Breast epithelium (tissue), 4 donors: ENCODE data around the gene GPR176. TPM values are rescaled to one million over a fixed set of nuclear protein-coding genes. Genes with fewer than 3 reads are reported as not detected.

Source experiments
- DNase-seq, 2 donors: peaks; one replicate each; pipeline ENCODE4 v3.0.0-alpha.2; 2019; ENCODE audit warnings: low spot score in 2 of 2
- H3K27ac ChIP-seq, 2 donors: fragments of 200-600 bp; sonication (generic) in 1 of 2; one replicate each; pipeline ENCODE4 v1.5.1; 2016 to 2019; ENCODE audit warnings: mild to moderate bottlenecking in 1 of 2
- H3K27me3 ChIP-seq, 2 donors: fragments of 200-600 bp; sonication (generic) in 1 of 2; one replicate each; pipeline versions ENCODE4 v1.5.1 to v1.6.0; 2017 to 2019; ENCODE audit warnings: control low read depth in 1 of 2, mild to moderate bottlenecking in 1 of 2
- H3K36me3 ChIP-seq: fragments of 200-600 bp; one replicate; pipeline ENCODE4 v1.5.1; 2019
- H3K4me1 ChIP-seq, 2 donors: fragments of 200-600 bp; sonication (generic); one replicate each; pipeline ENCODE4 v1.5.1; 2016 to 2019; ENCODE audit warnings: control low read depth in 1 of 2
- H3K4me3 ChIP-seq, 3 donors: fragments of 200-600 bp; sonication (generic); 1 replicate in 2 of 3; 2 replicates in 1 of 3; pipeline ENCODE4 v1.5.1; 2016 to 2019; ENCODE audit warnings: mild to moderate bottlenecking in 3 of 3, moderate library complexity in 2 of 3
- H3K9me3 ChIP-seq, 2 donors: fragments of 200-600 bp; sonication (generic) in 1 of 2; one replicate each; pipeline ENCODE4 v1.5.1; 2016 to 2019; ENCODE audit warnings: control low read depth in 1 of 2
- POLR2A ChIP-seq: fragments of 450-650 bp; IDR thresholded peaks from one replicate; pipeline ENCODE4 v1.6.1; 2016; ENCODE audit warnings: antibody characterized with exemption, mild to moderate bottlenecking, moderate library complexity
- POLR2AphosphoS5 ChIP-seq, 3 donors: sonication (generic); formaldehyde crosslinking; IDR thresholded peaks; one replicate each; pipeline ENCODE4 v1.6.1; 2017; ENCODE audit warnings: antibody characterized with exemption in 3 of 3
- intact Hi-C: fragments of 100-400 bp; cut with DNase I; formaldehyde crosslinking; loops from one replicate; pipeline ENCODE4 v1.15.1; 2023; ENCODE audit warnings: low total_unique reads
- total RNA-seq, 3 donors: library from RNA; depleted of rRNA; stranded (reverse); fragments of >200 nt; gene quantifications; one replicate each; pipeline ENCODE4 v1.1.0, GENCODE V29; 2016
- TF ChIP-seq, protein P1 (sequence below), 3 donors: fragments of 450-650 bp; IDR thresholded peaks; one replicate each; pipeline ENCODE4 v1.5.1; 2016 to 2017; ENCODE audit warnings: antibody characterized with exemption in 3 of 3, mild to moderate bottlenecking in 3 of 3, moderate library complexity in 3 of 3

The GPR176 gene
- total RNA-seq, 3 donors from 2014 or later: 4.4 to 12.1 (median 9.4) TPM

DNA sequence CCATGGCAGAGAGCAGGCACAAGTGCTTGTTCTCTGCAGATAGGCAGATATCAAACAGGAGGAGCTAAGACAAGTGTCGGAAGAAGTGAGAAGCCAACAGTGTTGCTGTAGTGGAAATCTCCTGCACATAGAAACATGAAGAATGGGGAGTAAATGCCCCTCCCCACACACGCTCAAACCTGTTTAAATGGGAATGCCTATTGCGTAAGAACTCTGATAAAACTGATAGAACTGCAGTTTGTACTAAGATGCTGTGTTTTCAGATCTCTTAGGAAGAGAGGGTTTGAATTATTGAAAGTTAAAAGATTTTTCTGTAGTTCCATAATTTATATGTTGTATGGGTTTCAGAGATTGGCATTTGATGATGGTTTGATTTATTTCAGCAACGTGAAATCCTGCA is 33.5 kb upstream of the GPR176 start:
- Histone ChIP-seq H3K36me3 (no peaks in the 10 kb centered on the region), H3K4me1 (no peaks in the 10 kb centered on the region), H3K27me3 (no peaks in the 10 kb centered on the region), H3K4me3 (no peak overlapping the region), H3K9me3 (no peaks in the 10 kb centered on the region), H3K27ac (no peak overlapping the region)
- no peak for DNase-seq
- intact Hi-C loops: no loop called here
- TF ChIP-seq, protein P1, sequence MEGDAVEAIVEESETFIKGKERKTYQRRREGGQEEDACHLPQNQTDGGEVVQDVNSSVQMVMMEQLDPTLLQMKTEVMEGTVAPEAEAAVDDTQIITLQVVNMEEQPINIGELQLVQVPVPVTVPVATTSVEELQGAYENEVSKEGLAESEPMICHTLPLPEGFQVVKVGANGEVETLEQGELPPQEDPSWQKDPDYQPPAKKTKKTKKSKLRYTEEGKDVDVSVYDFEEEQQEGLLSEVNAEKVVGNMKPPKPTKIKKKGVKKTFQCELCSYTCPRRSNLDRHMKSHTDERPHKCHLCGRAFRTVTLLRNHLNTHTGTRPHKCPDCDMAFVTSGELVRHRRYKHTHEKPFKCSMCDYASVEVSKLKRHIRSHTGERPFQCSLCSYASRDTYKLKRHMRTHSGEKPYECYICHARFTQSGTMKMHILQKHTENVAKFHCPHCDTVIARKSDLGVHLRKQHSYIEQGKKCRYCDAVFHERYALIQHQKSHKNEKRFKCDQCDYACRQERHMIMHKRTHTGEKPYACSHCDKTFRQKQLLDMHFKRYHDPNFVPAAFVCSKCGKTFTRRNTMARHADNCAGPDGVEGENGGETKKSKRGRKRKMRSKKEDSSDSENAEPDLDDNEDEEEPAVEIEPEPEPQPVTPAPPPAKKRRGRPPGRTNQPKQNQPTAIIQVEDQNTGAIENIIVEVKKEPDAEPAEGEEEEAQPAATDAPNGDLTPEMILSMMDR (IDR thresholded peaks at IDR 0.05): no peak
- TF ChIP-seq POLR2A (no peak), POLR2AphosphoS5 (IDR thresholded peaks at IDR 0.05) (no peak)

DNA sequence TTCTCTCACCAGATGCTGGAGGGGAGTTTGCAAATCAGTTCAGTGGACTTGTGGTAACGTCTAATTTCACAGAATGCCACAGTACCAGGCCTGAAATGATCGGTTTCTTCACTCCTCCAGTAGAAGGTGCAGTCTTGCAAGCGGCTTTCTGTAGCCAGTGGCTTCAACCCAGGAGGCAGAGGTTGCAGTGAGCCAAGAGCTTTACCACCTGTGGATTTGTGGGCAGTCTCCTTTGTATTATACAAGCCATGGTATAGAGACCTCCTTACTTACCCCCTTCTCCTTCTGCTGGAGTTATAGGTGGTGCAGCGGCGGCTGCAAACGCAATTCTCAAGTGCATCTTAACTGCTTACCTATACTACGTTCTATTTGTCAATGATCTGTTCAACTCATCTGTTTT is 31.5 kb upstream of the GPR176 start:
- no peak for TF ChIP-seq POLR2AphosphoS5 (IDR thresholded peaks at IDR 0.05)
- TF ChIP-seq POLR2A: no peak
- TF ChIP-seq, protein P1 (IDR thresholded peaks at IDR 0.05): no peak
- no peaks in the 10 kb centered on the region for H3K27me3 ChIP-seq
- intact Hi-C loops: no loop called here
- H3K9me3 ChIP-seq: no peaks in the 10 kb centered on the region
- H3K27ac ChIP-seq: no peak overlapping the region
- peaks cover 4% of the 10 kb centered on the region for H3K36me3 ChIP-seq
- no peaks in the 10 kb centered on the region for H3K4me1 ChIP-seq
- no peak overlapping the region for H3K4me3 ChIP-seq
- no peak for DNase-seq

DNA sequence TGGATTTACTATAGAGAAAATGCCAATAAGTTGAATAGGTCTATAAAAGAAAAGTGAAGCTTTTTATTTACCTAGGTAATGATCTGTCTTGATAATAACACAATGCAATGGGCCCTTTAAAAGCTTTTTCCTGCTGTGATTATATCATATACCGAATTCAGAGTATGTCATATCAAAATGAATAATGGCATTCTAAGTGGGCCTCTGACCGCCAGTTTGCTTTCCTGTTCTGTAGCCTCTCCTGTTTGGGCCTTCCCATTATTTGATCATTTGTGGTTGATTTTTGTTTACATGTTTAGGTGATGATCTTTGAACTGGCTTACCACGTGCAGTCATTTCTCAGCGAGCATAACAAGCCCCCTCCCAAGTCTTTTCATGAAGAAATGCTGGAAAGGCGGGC is 28.8 kb upstream of the GPR176 start:
- Histone ChIP-seq H3K27ac (no peak overlapping the region), H3K4me3 (no peak overlapping the region), H3K4me1 (no peaks in the 10 kb centered on the region), H3K27me3 (no peaks in the 10 kb centered on the region), H3K9me3 (no peaks in the 10 kb centered on the region), H3K36me3 (peaks cover 4% of the 10 kb centered on the region)
- no peak for TF ChIP-seq POLR2AphosphoS5 (IDR thresholded peaks at IDR 0.05)
- TF ChIP-seq POLR2A: no peak
- TF ChIP-seq, protein P1 (IDR thresholded peaks at IDR 0.05): no peak
- intact Hi-C loops: no loop called here
- no peak for DNase-seq

DNA sequence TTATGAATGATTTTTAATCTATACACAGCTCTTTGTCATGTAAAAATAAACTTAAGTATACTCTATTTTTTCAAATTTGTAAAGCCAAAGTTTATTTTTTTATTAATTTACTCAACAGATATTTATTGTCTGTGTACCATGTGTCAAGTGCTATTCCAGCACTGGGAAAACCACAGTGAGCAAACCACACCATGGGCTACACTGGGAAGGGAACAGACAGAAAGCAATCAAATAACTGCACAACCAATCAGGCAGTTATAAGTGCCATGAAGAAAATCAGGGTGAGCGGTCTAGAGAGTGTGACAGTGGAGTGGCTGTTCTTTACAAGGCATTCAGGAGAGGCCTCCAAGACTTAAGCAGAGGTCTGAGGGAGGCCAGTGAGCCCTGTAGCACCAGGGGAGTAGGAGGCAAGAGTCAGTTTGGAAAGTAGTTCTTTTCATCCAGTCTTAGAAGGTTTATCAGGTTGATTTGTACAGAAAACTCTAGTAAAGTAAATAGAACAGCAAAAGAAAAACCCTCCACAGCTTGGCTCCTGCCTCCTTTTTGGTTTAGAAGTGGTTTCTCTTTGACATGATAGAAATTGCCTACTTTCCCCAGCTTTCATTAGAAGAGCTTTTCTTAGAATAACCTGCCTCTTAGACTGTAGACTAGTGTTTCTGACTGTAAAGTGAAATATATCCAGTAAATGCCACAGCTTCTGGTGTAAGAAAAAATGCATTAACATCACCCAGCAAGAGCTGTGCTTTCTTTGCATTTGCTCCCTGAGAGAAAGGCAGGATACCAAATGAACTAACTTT is 27.5 kb upstream of the GPR176 start:
- no peaks in the 10 kb centered on the region for H3K4me1 ChIP-seq
- H3K9me3 ChIP-seq: no peaks in the 10 kb centered on the region
- H3K27me3 ChIP-seq: no peaks in the 10 kb centered on the region
- peaks cover 4% of the 10 kb centered on the region for H3K36me3 ChIP-seq
- H3K4me3 ChIP-seq: no peak overlapping the region
- TF ChIP-seq POLR2AphosphoS5 (IDR thresholded peaks at IDR 0.05) (no peak), POLR2A (no peak)
- TF ChIP-seq, protein P1 (IDR thresholded peaks at IDR 0.05): no peak
- no peak overlapping the region for H3K27ac ChIP-seq
- no peak for DNase-seq
- intact Hi-C loops: no loop called here

DNA sequence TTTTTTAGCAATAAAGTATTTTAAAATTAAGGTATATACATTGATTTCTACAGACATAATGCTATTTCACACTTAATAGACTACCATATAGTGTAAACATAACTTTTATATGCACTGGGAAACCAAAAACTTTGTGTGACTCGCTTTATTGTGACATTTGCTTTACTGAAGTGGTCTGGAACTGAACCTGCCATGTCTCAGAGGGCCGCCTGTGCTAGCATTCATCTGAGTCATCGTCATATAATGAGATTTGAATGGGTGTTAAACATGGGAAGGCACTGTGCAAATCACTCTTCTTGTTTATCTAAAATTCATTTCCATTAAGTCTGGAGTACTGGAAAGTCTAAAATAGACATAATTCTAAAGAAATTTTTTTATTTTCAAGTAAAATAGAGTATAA is 26.8 kb upstream of the GPR176 start:
- Histone ChIP-seq H3K27me3 (no peaks in the 10 kb centered on the region), H3K4me3 (no peak overlapping the region), H3K27ac (no peak overlapping the region), H3K36me3 (peaks cover 7% of the 10 kb centered on the region), H3K9me3 (no peaks in the 10 kb centered on the region), H3K4me1 (no peaks in the 10 kb centered on the region)
- DNase-seq: no peak
- intact Hi-C loops: no loop called here
- TF ChIP-seq POLR2A (no peak), POLR2AphosphoS5 (IDR thresholded peaks at IDR 0.05) (no peak)
- TF ChIP-seq, protein P1 (IDR thresholded peaks at IDR 0.05): no peak
